ENCODE data around the gene AMZ1.
"Not testable (repeated sequence)": the region's sequence is repeated elsewhere in the genome, so short reads cannot be mapped to it uniquely, and the experiment has no call there.

DNA sequence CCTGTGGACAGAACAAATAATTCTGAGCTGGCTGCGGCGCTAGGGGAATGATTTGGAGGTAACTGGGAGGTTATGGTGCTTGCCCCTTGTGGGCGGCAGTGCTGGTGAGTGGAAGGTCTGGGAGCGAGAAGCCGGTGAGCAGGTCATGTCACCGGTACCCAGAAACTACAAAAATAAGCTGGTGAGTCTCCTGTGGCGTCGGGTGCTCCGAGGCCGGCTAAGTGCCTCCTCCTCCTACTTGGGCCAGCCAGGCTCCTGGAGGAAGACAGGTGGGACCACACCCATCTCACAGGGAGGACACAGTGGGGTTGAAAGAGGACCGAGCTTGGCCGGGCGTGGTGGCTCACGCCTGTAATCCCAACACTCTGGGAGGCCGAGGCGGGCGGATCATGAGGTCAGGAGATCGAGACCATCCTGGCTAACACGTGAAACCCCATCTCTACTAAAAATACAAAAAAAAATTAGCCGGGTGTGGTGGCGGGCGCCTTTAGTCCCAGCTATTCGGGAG lies 4.0 kb downstream of the AMZ1 start:
- not testable (repeated sequence) for TF ChIP-seq EZH2 (IDR thresholded peaks at IDR 0.05; ENCODE audit: insufficient read depth, poor library complexity, severe bottlenecking); EZH2phosphoT487 (IDR thresholded peaks at IDR 0.05; ENCODE audit: insufficient read depth, low read depth)
